ENCODE measurements around the gene ADCY6.

Gene ADCY6

GRCh38 chr12:48764521-48764920 lies 24.4 kb downstream of the ADCY6 start:
- DNase-seq (ENCODE audit: low read depth in 2 of 2), result peak in 1 of 2 donors; percentile 11
- TF ChIP-seq CTCF (IDR thresholded peaks at IDR 0.05; ENCODE audit: low read depth, low read length), result no peak
- no peak overlapping the region for H3K4me3 ChIP-seq (replicated peaks in 1 of 2; ENCODE audit: low read depth in 2 of 2, low read length in 2 of 2)

DNA sequence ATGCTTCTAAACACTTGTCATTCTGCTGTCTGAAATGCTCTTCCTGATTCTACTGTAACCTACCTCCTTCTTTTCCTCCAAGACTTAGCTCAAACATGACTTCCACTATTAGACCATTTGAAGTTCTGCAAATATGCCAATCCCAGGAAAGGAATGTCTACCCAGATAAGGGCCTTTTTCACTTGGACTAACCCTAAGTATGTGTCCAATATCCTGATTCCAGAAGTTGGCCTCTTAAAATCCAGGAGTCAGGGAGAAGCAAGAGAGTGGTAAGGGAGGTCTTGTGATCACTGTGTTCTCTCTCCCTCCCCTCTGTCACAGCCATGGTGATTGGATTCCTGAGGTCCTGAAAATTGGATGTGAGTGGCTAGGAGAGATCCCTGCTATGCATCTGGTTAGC lies 30.2 kb downstream of the ADCY6 start:
- no peak for DNase-seq (ENCODE audit: low read depth in 2 of 2)
- TF ChIP-seq CTCF (IDR thresholded peaks at IDR 0.05; ENCODE audit: low read depth, low read length), result no peak
- H3K4me3 ChIP-seq (replicated peaks in 1 of 2; ENCODE audit: low read depth in 2 of 2, low read length in 2 of 2), result no peak overlapping the region

DNA sequence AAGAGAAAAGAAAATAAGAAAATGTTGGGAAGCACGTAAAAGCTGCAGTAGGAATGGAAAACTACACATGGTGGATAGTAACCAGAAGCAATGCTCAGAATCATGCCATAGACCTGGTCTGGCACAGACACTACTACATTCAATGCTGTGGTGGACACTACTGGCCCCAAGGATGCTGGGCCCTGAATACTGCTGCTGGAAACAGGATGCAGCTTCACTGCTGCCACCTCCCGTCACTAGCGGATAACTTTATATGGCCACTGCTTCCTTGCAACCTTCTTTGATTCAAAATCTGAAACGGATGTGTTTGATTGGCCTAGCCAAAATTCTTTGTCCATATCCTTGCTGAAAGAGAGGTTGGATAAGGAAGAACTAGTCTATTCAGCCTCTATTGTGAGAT lies 30.7 kb downstream of the ADCY6 start:
- H3K4me3 ChIP-seq (replicated peaks in 1 of 2; ENCODE audit: low read depth in 2 of 2, low read length in 2 of 2), result no peak overlapping the region
- DNase-seq (ENCODE audit: low read depth in 2 of 2), result peak in 1 of 2 donors; percentile 18
- peak; percentile 18 for TF ChIP-seq CTCF (IDR thresholded peaks at IDR 0.05; ENCODE audit: low read depth, low read length)

DNA sequence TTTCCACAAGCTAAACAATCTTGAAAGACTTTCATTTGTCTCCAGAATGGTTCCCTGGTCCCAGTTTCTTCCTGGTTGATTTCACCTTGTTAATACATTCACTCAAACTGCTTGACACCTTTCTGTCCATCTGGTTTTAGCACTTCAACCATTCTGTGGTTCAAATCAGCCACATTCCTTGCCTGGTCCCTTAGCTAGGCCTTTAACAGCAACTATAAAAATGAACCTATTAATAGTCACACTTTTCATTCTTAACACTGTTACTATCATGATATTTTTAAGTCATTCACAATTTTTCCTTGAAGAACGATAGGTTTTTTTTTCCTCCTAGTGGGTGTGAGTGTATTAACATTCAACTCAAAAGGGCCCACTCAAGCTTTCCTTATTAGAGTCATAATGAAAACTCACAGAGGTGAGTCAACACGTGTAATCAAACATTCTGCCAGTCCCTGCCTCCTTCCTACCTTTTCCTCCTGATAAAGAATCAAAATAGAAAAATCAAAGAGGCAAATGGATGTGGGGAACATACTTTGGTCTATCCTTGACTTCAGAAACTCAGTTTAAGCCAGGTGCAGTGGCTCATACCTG lies 38.0 kb downstream of the ADCY6 start:
- peak in 1 of 2 donors; percentile 7 for DNase-seq (ENCODE audit: low read depth in 2 of 2)
- TF ChIP-seq CTCF (IDR thresholded peaks at IDR 0.05; ENCODE audit: low read depth, low read length), result no peak
- no peak overlapping the region for H3K4me3 ChIP-seq (replicated peaks in 1 of 2; ENCODE audit: low read depth in 2 of 2, low read length in 2 of 2)

- TF ChIP-seq CTCF (IDR thresholded peaks at IDR 0.05; ENCODE audit: low read depth, low read length), result no peak
- H3K4me3 ChIP-seq (replicated peaks in 1 of 2; ENCODE audit: low read depth in 2 of 2, low read length in 2 of 2), result no peak overlapping the region
These were observed 38.7 kb downstream of the ADCY6 start for GRCh38 chr12:48750215-48750614.

GRCh38 chr12:48744251-48745008 lies 44.5 kb downstream of the ADCY6 start:
- TF ChIP-seq CTCF (IDR thresholded peaks at IDR 0.05; ENCODE audit: low read depth, low read length), result no peak
- DNase-seq (ENCODE audit: low read depth in 2 of 2), result no peak
- H3K4me3 ChIP-seq (replicated peaks in 1 of 2; ENCODE audit: low read depth in 2 of 2, low read length in 2 of 2), result no peak overlapping the region

More at GRCh38 chr12:48750215-48750614, 38.7 kb downstream of the ADCY6 start:
- peak in 1 of 2 donors; percentile 26 for DNase-seq (ENCODE audit: low read depth in 2 of 2)
